Right ventricle myocardium superior (tissue), 1 donor: Measurements from ENCODE around the gene CCDC106. TPM values are rescaled to one million over a fixed set of nuclear protein-coding genes. Genes with fewer than 3 reads are reported as not detected.
A peak's percentile ranks its signal among the peaks of the same experiment; 100 is the strongest.

Experiments used
- ATAC-seq: fragments of 200-7000 bp; cut with Tn5 transposase; one replicate; pipeline ENCODE4 v1.9.1; 2020; ENCODE audit warnings: mild to moderate bottlenecking; ENCODE audit not compliant: poor library complexity
- DNase-seq: peaks from one replicate; pipeline ENCODE4 v3.0.0-alpha.2; 2020
- intact Hi-C: fragments of 100-400 bp; cut with DNase I; formaldehyde crosslinking; loops from one replicate; pipeline ENCODE4 v1.11.2; 2022
- total RNA-seq: library from RNA; stranded (reverse); fragmentation: NEBNext Ultra II Directional; extraction: Animal tissue kit (Norgen Biotek cat#: 25700); gene quantifications from one replicate; pipeline ENCODE4 v1.2.1, GENCODE V29; 2021
- donor health status: DM: no; HTN: yes; CAD: no; lungs with severe emphysema.

CCDC106 gene
- total RNA-seq, 1 donor from 2014 or later: 20.5 TPM

- no peak for ATAC-seq
- peak; percentile 17 for DNase-seq
- intact Hi-C loops: no loop called here
Observed at GRCh38 chr19:55697069-55697440, 49.0 kb downstream of the CCDC106 start.

GRCh38 chr19:55697698-55698097 is 49.7 kb downstream of the CCDC106 start:
- DNase-seq: peak; percentile 24
- intact Hi-C loops: no loop called here

GRCh38 chr19:55698256-55698655 is 50.2 kb downstream of the CCDC106 start:
- DNase-seq: no peak
- ATAC-seq: no peak
- intact Hi-C loops: no loop called here

More at GRCh38 chr19:55697698-55698097, 49.7 kb downstream of the CCDC106 start:
- ATAC-seq: no peak

GRCh38 chr19:55699221-55699620 is 51.2 kb downstream of the CCDC106 start:
- ATAC-seq (no peak), DNase-seq (no peak)
- intact Hi-C loops: no loop called here

GRCh38 chr19:55700813-55701212 is 52.8 kb downstream of the CCDC106 start:
- intact Hi-C loops: no loop called here
- DNase-seq (peak; percentile 29), ATAC-seq (no peak)

- DNase-seq: peak; percentile 37
- no peak for ATAC-seq
- intact Hi-C loops: no loop called here
Observed at GRCh38 chr19:55702131-55702627, 54.2 kb downstream of the CCDC106 start.

Other genes with a start within 250 kb of the CCDC106 start
- 22.6 TPM for gene UBE2S, start 240.4 kb upstream of the CCDC106 start, total RNA-seq
- not detected for gene SHISA7, start 204.9 kb upstream of the CCDC106 start, total RNA-seq
- 48.9 TPM for gene ISOC2, start 186.6 kb upstream of the CCDC106 start, total RNA-seq
- gene C19orf85, start 183.5 kb upstream of the CCDC106 start, total RNA-seq: not detected
- gene ZNF628, start 171.6 kb upstream of the CCDC106 start, total RNA-seq: 4.7 TPM
- gene NAT14, start 163.0 kb upstream of the CCDC106 start, total RNA-seq: 2.9 TPM
- 2.6 TPM for gene SSC5D, start 159.8 kb upstream of the CCDC106 start, total RNA-seq
- gene SBK2, start 111.1 kb upstream of the CCDC106 start, total RNA-seq: 15.6 TPM
- 27.4 TPM for gene SBK3, start 102.7 kb upstream of the CCDC106 start, total RNA-seq
- gene ZNF579, start 67.4 kb upstream of the CCDC106 start, total RNA-seq: 13.6 TPM
- gene FIZ1, start 48.7 kb upstream of the CCDC106 start, total RNA-seq: 13.0 TPM
- 17.5 TPM for gene ZNF524, start 47.9 kb upstream of the CCDC106 start, total RNA-seq
- 17.4 TPM for gene ZNF865, start 42.6 kb upstream of the CCDC106 start, total RNA-seq
- gene ZNF784, start 23.6 kb upstream of the CCDC106 start, total RNA-seq: 11.7 TPM
- 11.9 TPM for gene ZNF580, start 7.2 kb upstream of the CCDC106 start, total RNA-seq
- 7.1 TPM for gene ZNF581, start 4.6 kb upstream of the CCDC106 start, total RNA-seq
- 75.1 TPM for gene U2AF2, start 6.8 kb downstream of the CCDC106 start, total RNA-seq
- gene EPN1, start 27.0 kb downstream of the CCDC106 start, total RNA-seq: 223 TPM
- not detected for gene NLRP9, start 90.2 kb downstream of the CCDC106 start, total RNA-seq
- gene RFPL4A, start 110.9 kb downstream of the CCDC106 start, total RNA-seq: not detected
- not detected for gene RFPL4AL1, start 120.9 kb downstream of the CCDC106 start, total RNA-seq
- not detected for gene NLRP11, start 183.8 kb downstream of the CCDC106 start, total RNA-seq
- not detected for gene NLRP4, start 188.3 kb downstream of the CCDC106 start, total RNA-seq